CD4-positive, alpha-beta T cell treated with Interleukin-4 for 4 hours (primary cell): ENCODE data around the gene ANTKMT.

ENCODE experiments used
- DNase-seq: peaks from one replicate; pipeline ENCODE4 v3.0.0-alpha.2; 2020

ANTKMT gene

GRCh38 chr16:700684-701584 lies 20.0 kb upstream of the ANTKMT start:
- DNase-seq, result no peak

GRCh38 chr16:702341-702740 lies 18.6 kb upstream of the ANTKMT start:
- DNase-seq, result no peak

- no peak for DNase-seq
Measured at GRCh38 chr16:703406-703805, 17.5 kb upstream of the ANTKMT start.

GRCh38 chr16:704047-704446 lies 16.9 kb upstream of the ANTKMT start:
- DNase-seq, result no peak

GRCh38 chr16:704552-705380 lies 16.2 kb upstream of the ANTKMT start:
- no peak for DNase-seq

GRCh38 chr16:705431-706188 lies 15.3 kb upstream of the ANTKMT start, which contains the start of gene FBXL16:
TSS of gene FBXL16 (minus strand) at chr16:705801. CDS start at chr16:697405, 8,396 bp downstream.
- DNase-seq, result no peak

DNA sequence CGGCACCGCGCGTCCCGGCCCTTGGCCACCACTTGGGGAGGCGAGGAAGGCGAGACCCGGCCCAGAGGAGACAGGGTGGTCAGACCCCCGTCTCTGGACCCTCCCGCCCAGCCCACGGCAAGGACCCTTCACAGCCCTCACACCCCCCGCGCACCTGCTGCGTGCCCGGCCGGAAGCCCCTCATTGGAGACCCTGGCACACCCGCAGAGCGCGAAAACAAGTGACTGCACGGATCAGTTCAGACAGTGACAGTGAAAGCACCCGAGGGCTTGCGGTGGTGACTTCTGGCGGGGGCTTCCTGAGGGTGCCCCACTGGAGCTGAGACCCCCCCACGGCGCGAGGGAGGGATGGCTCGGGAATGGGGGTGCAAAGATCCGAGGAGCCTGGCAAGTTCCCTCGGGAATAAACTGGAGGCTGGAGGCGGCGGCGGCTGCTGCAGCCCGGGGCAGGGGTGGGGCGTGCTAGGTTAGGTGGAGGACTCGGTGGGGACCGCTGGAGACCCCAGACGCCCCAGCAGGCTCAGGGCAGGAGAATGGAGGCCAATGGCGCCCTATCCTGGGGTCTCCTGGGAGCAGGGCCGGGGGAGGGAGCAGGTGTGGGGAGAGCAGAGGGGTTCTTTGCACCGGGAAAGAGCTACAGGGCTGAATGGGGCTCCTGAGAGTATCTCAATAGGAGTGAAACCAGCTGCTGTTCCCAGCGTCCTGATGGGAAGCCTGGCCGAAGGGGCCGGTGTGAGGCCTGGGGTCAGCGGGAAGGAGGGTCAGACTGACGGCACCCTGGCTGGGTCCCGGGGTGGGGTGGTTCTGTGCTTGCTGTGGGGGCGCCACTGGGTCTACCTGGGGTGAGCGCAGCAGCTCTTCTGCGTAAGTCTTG lies 14.5 kb upstream of the ANTKMT start:
- DNase-seq, result no peak

DNA sequence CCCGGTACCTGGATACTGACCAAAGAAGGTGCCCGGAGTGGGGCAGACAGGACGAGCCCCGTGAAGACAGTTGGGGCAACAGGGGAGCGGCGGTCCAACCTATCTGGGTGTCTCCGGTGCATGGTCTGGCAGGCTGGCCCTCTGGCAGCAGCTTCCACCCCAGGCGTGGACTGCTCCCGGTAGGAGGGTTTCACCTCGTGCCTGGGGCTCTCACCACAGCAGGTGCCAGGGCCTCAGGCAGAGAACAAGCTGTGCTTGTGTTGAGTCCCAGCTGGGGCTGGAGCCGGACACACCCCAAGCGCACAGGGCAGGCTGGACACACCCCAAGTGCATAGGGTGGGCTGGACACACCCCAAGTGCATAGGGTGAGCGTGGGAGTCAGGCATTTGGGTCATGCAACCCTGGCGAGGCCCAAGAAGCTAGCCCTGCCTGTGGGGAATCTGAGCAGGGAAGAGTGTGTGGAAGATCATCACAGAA lies 13.8 kb upstream of the ANTKMT start:
- DNase-seq, result no peak

DNA sequence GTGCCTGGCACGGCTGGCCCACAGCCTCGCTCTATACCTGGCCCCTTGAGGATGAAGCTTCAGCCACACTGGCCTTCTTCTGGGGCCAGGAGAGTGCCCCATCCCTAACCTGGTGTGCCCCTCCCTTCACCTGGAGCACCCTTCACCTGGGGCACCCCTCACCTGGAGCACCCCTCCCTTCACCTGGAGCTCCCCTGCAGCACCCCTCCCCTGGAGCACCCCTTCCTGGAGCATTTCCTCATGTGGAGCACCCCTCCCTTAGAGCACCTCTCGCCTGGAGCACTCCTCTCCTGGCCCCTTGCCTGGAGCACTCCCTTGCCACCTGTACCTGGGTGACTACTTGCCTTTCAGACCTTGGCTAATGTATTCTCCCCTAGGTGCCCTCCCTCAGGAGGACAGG lies 12.9 kb upstream of the ANTKMT start:
- no peak for DNase-seq

DNA sequence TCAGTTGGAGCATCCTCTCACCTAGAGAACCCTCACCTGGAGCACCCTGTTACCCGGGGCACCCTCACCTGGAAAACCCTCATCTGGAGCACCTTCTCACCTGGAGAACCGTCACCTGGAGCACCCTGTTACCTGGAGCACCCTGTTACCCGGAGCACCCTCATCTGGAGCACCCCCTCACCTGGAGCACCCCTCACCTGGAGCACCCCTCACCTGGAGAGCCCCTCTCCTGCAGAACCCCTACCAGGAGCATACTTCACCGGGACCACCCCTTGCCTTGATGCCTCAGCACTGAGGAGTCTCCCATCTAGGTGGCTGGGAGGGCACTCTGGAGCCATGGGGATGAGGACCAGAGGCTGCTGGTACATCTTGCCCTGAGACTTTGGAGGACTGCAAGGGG lies 12.0 kb upstream of the ANTKMT start:
- no peak for DNase-seq

DNA sequence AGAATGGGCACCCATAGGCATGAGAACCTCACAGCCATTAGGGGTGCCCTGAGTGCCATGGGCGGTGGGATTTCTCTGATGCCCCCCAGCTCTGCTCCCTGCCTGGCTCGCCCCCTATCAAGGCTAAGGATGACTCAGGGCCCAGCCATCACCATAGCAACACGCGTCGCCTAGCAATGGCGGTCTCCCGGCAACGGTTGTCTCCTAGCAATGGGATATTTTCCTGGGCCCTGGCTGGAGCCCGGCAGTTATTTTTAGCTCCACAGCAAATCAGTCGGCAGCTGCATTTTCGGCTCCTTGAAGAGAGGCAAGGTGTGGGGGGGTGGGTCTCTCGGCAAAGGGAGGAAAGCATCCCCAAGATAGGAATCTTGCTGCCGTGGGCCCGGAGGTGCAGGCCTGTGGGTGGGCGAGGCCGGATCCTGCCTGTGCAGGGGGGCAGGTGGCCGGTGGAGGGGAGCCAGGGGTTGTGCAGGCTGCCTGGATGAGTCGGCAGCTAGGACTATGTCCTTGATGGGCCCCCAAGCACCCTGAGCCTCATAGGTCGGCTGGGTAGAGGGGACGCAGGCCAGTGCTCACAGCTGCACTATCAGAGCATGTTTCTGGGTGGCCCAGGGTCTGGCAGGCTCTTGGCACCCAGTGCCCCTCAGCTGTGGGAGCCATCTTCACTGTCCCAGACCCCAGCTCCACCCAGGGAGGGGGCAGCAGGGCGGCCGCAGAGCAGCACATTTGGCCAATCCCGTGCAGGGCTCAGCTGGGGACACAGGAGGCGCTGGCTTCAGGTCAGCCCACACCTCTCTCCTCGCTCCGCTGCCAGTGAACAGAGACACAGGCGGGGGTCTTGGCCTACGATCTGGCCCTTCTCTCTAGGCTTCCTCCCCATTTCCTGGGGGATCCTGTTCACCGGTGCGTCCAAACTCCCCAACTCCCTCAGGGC lies 11.1 kb upstream of the ANTKMT start:
- DNase-seq, result no peak

DNA sequence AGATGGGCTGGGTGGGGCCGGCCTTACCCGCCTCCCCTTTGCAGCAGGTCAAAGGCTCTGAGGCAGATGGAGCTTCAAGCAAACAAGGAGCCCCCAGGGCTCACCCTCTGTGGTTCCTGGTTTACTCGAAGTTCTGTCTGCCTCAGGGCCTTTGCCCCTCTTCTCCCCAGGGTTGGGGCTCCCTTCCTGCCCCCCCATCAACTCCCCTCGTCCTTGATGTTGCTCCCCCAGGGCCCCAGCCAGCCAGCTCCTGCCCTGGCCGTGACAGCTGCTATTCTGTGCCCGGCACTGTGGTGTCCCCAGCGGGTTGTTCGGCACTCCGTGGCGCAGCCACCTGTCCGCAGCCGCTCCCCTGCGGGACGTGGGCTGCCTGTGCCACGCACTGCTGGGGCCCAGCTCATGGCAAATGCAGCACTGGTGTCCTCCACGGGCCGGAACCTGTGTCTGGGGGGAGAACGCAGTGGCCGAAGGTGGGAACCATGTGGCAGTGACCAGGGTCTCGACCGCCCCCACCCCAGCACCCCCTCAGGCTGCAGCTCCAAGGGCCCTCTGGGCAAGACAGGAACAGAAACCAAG lies 10.4 kb upstream of the ANTKMT start:
- no peak for DNase-seq

GRCh38 chr16:711084-711483 lies 9.9 kb upstream of the ANTKMT start:
- DNase-seq, result no peak

GRCh38 chr16:711548-712320 lies 9.2 kb upstream of the ANTKMT start:
- peak; percentile 63 for DNase-seq

GRCh38 chr16:712740-713250 lies 8.2 kb upstream of the ANTKMT start:
- DNase-seq, result peak; percentile 27

DNA sequence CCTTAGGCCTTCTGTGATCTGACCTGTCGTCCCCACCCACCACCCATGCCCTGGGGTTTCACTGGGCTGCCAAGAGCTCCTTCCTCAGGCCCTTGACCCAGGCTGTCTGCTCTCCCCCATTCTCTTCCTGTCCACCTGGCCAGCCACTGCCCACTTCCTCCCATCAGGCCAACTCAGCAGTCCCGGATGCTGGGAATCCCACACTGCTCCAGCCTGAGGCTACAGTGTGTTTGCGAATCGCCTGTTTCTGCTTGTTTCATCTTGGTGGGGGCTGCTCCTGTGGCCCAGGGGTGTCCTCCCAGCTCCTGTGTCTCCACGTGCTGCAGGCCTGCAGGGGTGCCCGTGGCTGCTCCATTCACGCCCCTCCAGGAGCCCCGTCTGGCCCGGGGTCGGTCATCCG lies 6.9 kb upstream of the ANTKMT start:
- no peak for DNase-seq

DNA sequence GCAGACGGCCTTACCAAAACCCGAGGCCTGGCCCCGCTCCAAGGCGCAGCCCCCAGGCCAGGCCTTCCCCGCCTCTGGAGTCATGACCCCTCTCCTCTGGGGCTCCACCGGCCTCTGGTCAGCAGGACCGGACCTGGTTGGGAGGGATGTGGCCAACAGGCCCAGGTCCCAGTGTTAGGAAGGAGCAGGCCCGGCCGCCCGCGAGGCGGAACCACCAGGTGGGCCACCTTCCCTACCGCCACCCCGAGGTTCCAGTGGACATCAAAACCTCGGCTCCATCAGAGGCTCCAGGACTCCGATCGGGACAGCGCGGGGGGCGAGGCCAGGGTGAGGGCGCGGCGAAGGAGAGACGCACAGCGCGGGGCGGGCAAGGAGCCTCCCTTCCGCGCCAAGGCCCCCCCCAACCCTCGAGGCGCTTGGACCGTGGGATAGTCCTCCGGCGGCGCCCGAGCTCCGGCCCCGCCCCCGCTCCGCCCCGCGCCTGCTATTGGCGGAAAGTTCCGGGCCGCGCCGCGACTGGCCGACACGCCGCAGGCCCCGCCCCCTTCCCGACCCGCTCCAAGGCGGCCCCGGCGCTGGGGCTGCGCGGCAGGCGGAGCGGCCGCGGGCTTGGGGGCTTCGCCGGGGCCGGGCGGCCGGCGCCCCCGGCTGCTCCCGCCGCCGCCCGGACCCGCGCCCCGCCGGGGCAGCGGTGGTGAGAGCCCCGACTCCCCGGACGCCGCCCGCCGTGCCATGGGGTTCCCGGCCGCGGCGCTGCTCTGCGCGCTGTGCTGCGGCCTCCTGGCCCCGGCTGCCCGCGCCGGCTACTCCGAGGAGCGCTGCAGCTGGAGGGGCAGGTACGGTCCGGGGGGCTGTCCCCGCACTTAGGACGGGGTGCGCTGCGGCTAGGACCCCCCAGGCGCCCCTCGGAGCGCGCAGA lies 6.1 kb upstream of the ANTKMT start, which contains the start of gene METRN:
TSS of gene METRN (plus strand) at position 561 of the 919 bp plus-strand sequence. CDS start at position 733, 172 bp downstream.
- peak; percentile 79 for DNase-seq
